Liver (tissue), 9 donors: Measurements from ENCODE around the gene CEND1. TPM values are rescaled to one million over a fixed set of nuclear protein-coding genes. Genes with fewer than 3 reads are reported as not detected.

Experiments
- DNase-seq: peaks from one replicate; pipeline ENCODE4 v3.0.0-alpha.2; 2017; ENCODE audit warnings: low spot score
- H3K27ac ChIP-seq, 2 donors: one replicate each; pipeline ENCODE4 v1.7.0; 2013; ENCODE audit warnings: inconsistent platforms in 2 of 2, low read length in 2 of 2, control low read depth in 1 of 2, low read depth in 1 of 2, mild to moderate bottlenecking in 1 of 2
- H3K27me3 ChIP-seq, 4 donors: one replicate each; pipeline versions ENCODE4 v1.6.1 to v1.7.0; 2013; ENCODE audit warnings: low read length in 3 of 4, inconsistent platforms in 1 of 4, mild to moderate bottlenecking in 1 of 4, moderate library complexity in 1 of 4; ENCODE audit not compliant: control insufficient read depth in 4 of 4, insufficient read depth in 4 of 4
- H3K36me3 ChIP-seq, 4 donors: one replicate each; pipeline versions ENCODE4 v1.6.1 to v1.7.0; 2013; ENCODE audit warnings: low read length in 3 of 4, mild to moderate bottlenecking in 3 of 4, low read depth in 1 of 4, moderate library complexity in 1 of 4; ENCODE audit not compliant: control insufficient read depth in 4 of 4, insufficient read depth in 3 of 4
- H3K4me1 ChIP-seq, 4 donors: one replicate each; pipeline versions ENCODE4 v1.6.1 to v1.7.0; 2013; ENCODE audit warnings: low read length in 3 of 4, mild to moderate bottlenecking in 3 of 4, moderate library complexity in 1 of 4; ENCODE audit not compliant: control insufficient read depth in 4 of 4, insufficient read depth in 4 of 4
- H3K4me3 ChIP-seq, 3 donors: one replicate each; pipeline versions ENCODE4 v1.6.1 to v1.7.0; 2013; ENCODE audit warnings: low read length in 3 of 3, control low read depth in 1 of 3, low read depth in 1 of 3, mild to moderate bottlenecking in 1 of 3
- H3K9ac ChIP-seq, 2 donors: one replicate each; pipeline ENCODE4 v1.7.0; 2013; ENCODE audit warnings: low read length in 2 of 2, mild to moderate bottlenecking in 2 of 2, moderate library complexity in 2 of 2, control low read depth in 1 of 2, low read depth in 1 of 2
- H3K9me3 ChIP-seq, 4 donors: one replicate each; pipeline versions ENCODE4 v1.6.1 to v1.7.0; 2013; ENCODE audit warnings: low read length in 3 of 4; ENCODE audit not compliant: control insufficient read depth in 4 of 4
- ATF3 ChIP-seq: IDR thresholded peaks from 2 replicates; pipeline ENCODE4 v1.6.1; 2016; ENCODE audit warnings: antibody characterized with exemption
- CTCF ChIP-seq: fragments of 150-350 bp; IDR thresholded peaks from 2 replicates; pipeline ENCODE4 v1.5.1; 2017; ENCODE audit warnings: improper control_type of control experiment, low read depth, low read length; ENCODE audit not compliant: missing input control
- EGR1 ChIP-seq, 2 donors: IDR thresholded peaks; 2 replicates each; pipeline ENCODE4 v1.6.1; 2016 to 2018; ENCODE audit warnings: antibody characterized with exemption in 2 of 2, low read depth in 2 of 2
- FOXA1 ChIP-seq: IDR thresholded peaks from 2 replicates; pipeline ENCODE4 v1.6.1; 2016; ENCODE audit warnings: antibody characterized with exemption
- FOXA2 ChIP-seq: IDR thresholded peaks from 2 replicates; pipeline ENCODE4 v1.6.1; 2016; ENCODE audit warnings: antibody characterized with exemption
- GABPA ChIP-seq, 2 donors: IDR thresholded peaks in 1 of 2; conservative IDR thresholded peaks in 1 of 2; 2 replicates each; pipeline ENCODE4 v1.6.1; 2016; ENCODE audit warnings: antibody characterized with exemption in 2 of 2, mild to moderate bottlenecking in 1 of 2, moderate library complexity in 1 of 2
- HNF4A ChIP-seq, 2 donors: conservative IDR thresholded peaks; 2 replicates each; pipeline ENCODE4 v1.6.1; 2016; ENCODE audit warnings: antibody characterized with exemption in 2 of 2, mild to moderate bottlenecking in 2 of 2
- HNF4G ChIP-seq: IDR thresholded peaks from 2 replicates; pipeline ENCODE4 v1.6.1; 2016; ENCODE audit warnings: antibody characterized with exemption
- JUND ChIP-seq, 2 donors: IDR thresholded peaks; 2 replicates each; pipeline ENCODE4 v1.6.1; 2016; ENCODE audit warnings: antibody characterized with exemption in 2 of 2
- MAX ChIP-seq: IDR thresholded peaks from 2 replicates; pipeline ENCODE4 v1.6.1; 2016; ENCODE audit warnings: antibody characterized with exemption
- NR2F2 ChIP-seq: IDR thresholded peaks from 2 replicates; pipeline ENCODE4 v1.6.1; 2016; ENCODE audit warnings: antibody characterized with exemption
- RAD21 ChIP-seq, 2 donors: IDR thresholded peaks; 2 replicates each; pipeline ENCODE4 v1.6.1; 2016; ENCODE audit warnings: antibody characterized with exemption in 2 of 2, mild to moderate bottlenecking in 2 of 2
- REST ChIP-seq: IDR thresholded peaks from 2 replicates; pipeline ENCODE4 v1.6.1; 2016; ENCODE audit warnings: antibody characterized with exemption, mild to moderate bottlenecking
- RXRA ChIP-seq, 2 donors: IDR thresholded peaks; 2 replicates each; pipeline ENCODE4 v1.6.1; 2017 to 2018; ENCODE audit warnings: antibody characterized with exemption in 2 of 2, mild to moderate bottlenecking in 1 of 2
- SP1 ChIP-seq: IDR thresholded peaks from 2 replicates; pipeline ENCODE4 v1.6.1; 2018; ENCODE audit warnings: antibody characterized with exemption, mild to moderate bottlenecking
- TAF1 ChIP-seq: conservative IDR thresholded peaks from 2 replicates; pipeline ENCODE4 v1.6.1; 2016; ENCODE audit warnings: antibody characterized with exemption, mild to moderate bottlenecking
- YY1 ChIP-seq: IDR thresholded peaks from 2 replicates; pipeline ENCODE4 v1.6.1; 2016; ENCODE audit warnings: antibody characterized with exemption, mild to moderate bottlenecking
- WGBS: extraction: QIAGEN DNeasy Blood & Tissue Kit; methylation state at CpG from one replicate; pipeline ENCODE4 v1.1.7; 2013; 5-methylcytosine and 5-hydroxymethylcytosine counted together
- polyA plus RNA-seq, 2 donors: library from polyadenylated mRNA; stranded (reverse) in 1 of 2; unstranded in 1 of 2; fragments of 200-250 nt in 1 of 2; fragments of >200 nt in 1 of 2; fragmentation: Nextera tagmentation in 1 of 2; extraction: Ambion mirVana in 1 of 2; gene quantifications; one replicate each; pipeline versions ENCODE4 v1.2.1 to v1.2.3, GENCODE V29; 2013 to 2015
- total RNA-seq, 2 donors: library from RNA; depleted of rRNA; stranded (reverse); fragments of >200 nt; gene quantifications; one replicate each; pipeline ENCODE4 v1.2.3, GENCODE V29; 2014
- donor health status: healthy.
- donor health status: healthy.
- donor health status: healthy.
- donor health status: healthy.
- donor health status: healthy.

The CEND1 gene
- total and polyA plus RNA-seq, 4 donors, result not detected

- no peak for DNase-seq
- Histone ChIP-seq H3K9ac (no peak overlapping the region), H3K9me3 (no peaks in the 10 kb centered on the region), H3K36me3 (peaks cover 5 to 23% (median 19%) of the 10 kb centered on the region in 4 donors), H3K27me3 (no peaks in the 10 kb centered on the region), H3K4me1 (peaks cover 4 to 27% (median 20%) of the 10 kb centered on the region in 4 donors), H3K4me3 (no peak overlapping the region), H3K27ac (no peak overlapping the region)
- WGBS, result 78% methylated on average over 14 of the region's 14 CpGs
- TF ChIP-seq GABPA (IDR thresholded peaks at IDR 0.05 in 1 of 2, conservative IDR thresholded peaks at IDR 0.05 in 1 of 2) (no peak), ATF3 (no peak), TAF1 (no peak), RAD21 (IDR thresholded peaks at IDR 0.05) (peak in 1 of 2 donors; percentile 13), JUND (IDR thresholded peaks at IDR 0.05) (no peak), YY1 (no peak)
These were observed 21.8 kb upstream of the CEND1 start for GRCh38 chr11:811446-812245.

- Histone ChIP-seq H3K4me3 (peak overlapping the region; percentile 74 to 87 (median 80)), H3K9me3 (no peaks in the 10 kb centered on the region), H3K36me3 (peaks cover 5 to 23% (median 18%) of the 10 kb centered on the region in 4 donors), H3K27ac (peak overlapping the region; percentile 97 to 100), H3K27me3 (no peaks in the 10 kb centered on the region), H3K9ac (peak overlapping the region; percentile 74 to 96), H3K4me1 (peaks cover 6 to 32% (median 22%) of the 10 kb centered on the region in 4 donors)
- TF ChIP-seq HNF4A (conservative IDR thresholded peaks at IDR 0.05) (no peak), SP1 (no peak), RXRA (IDR thresholded peaks at IDR 0.05) (no peak), FOXA1 (no peak), JUND (IDR thresholded peaks at IDR 0.05) (no peak), FOXA2 (no peak), EGR1 (IDR thresholded peaks at IDR 0.05; ENCODE audit: low read depth in 2 of 2) (no peak), ATF3 (no peak), HNF4G (no peak)
- DNase-seq, result no peak
- WGBS, result under 1% methylated on average over 55 of the region's 55 CpGs
These were observed 20.2 kb upstream of the CEND1 start for GRCh38 chr11:810040-810567.

GRCh38 chr11:809287-810039 lies 19.6 kb upstream of the CEND1 start, which contains the start of gene RPLP2:
TSS of gene RPLP2 (plus strand) at chr11:809967. CDS start at chr11:810235, 268 bp downstream.
- DNase-seq, result peak; percentile 98
- Histone ChIP-seq H3K27ac (peak within 1 kb of the TSS; percentile 97 to 100), H3K9me3 (no peaks in the 10 kb centered on the region), H3K27me3 (no peaks in the 10 kb centered on the region), H3K4me1 (peaks cover 11 to 36% (median 26%) of the 10 kb centered on the region in 4 donors), H3K9ac (peak within 1 kb of the TSS; percentile 92 to 96), H3K36me3 (peaks cover 5 to 23% (median 18%) of the 10 kb centered on the region in 4 donors), H3K4me3 (peak within 1 kb of the TSS; percentile 74 to 87 (median 80))
- WGBS, result under 1% methylated on average over 81 of the region's 81 CpGs
- TF ChIP-seq GABPA (IDR thresholded peaks at IDR 0.05 in 1 of 2, conservative IDR thresholded peaks at IDR 0.05 in 1 of 2) (peak; percentile 66 to 91), HNF4A (conservative IDR thresholded peaks at IDR 0.05) (peak in 1 of 2 donors; percentile 20), FOXA2 (no peak), CTCF (no peak), MAX (no peak), NR2F2 (peak; percentile 18), SP1 (peak; percentile 82), FOXA1 (peak; percentile 25), REST (peak; percentile 68), JUND (IDR thresholded peaks at IDR 0.05) (peak in 1 of 2 donors; percentile 37), RXRA (IDR thresholded peaks at IDR 0.05) (peak; percentile 48 to 51), HNF4G (no peak), YY1 (peak; percentile 95), RAD21 (IDR thresholded peaks at IDR 0.05) (no peak), ATF3 (no peak)
